Astrocyte of the spinal cord (primary cell): ENCODE measurements around the gene SLC4A8.

ENCODE experiments used
- DNase-seq: peaks from one replicate; pipeline ENCODE4 v3.0.0; 2011; ENCODE audit warnings: low read depth, low spot score
- H3K4me3 ChIP-seq: 2 replicates; pipeline ENCODE4 v1.5.1; 2011; ENCODE audit warnings: low read depth, mild to moderate bottlenecking, low read length, moderate library complexity
- CTCF ChIP-seq: IDR thresholded peaks from 2 replicates; pipeline ENCODE4 v1.5.1; 2012; ENCODE audit warnings: low read depth, mild to moderate bottlenecking, low read length, inconsistent platforms
- in situ Hi-C: cut with HindIII; loops from 2 replicates; pipeline ENCODE4 v1.10.0; 2017; ENCODE audit warnings: low sequenced_read_pairs

SLC4A8 gene

GRCh38 chr12:51395283-51396230 lies 29.1 kb upstream of the SLC4A8 start:
- DNase-seq: no peak
- no peak for TF ChIP-seq CTCF
- in situ Hi-C loops: no loop called here
- no peak overlapping the region for H3K4me3 ChIP-seq

GRCh38 chr12:51397670-51398069 lies 27.0 kb upstream of the SLC4A8 start:
- no peak for TF ChIP-seq CTCF
- in situ Hi-C loops: no loop called here
- no peak overlapping the region for H3K4me3 ChIP-seq
- no peak for DNase-seq

GRCh38 chr12:51399891-51400290 lies 24.7 kb upstream of the SLC4A8 start:
- in situ Hi-C loops: no loop called here
- DNase-seq: no peak
- no peak overlapping the region for H3K4me3 ChIP-seq
- no peak for TF ChIP-seq CTCF

- in situ Hi-C loops: no loop called here
- H3K4me3 ChIP-seq: no peak overlapping the region
- DNase-seq: no peak
- no peak for TF ChIP-seq CTCF
Measured at GRCh38 chr12:51401020-51401419, 23.6 kb upstream of the SLC4A8 start.

GRCh38 chr12:51401486-51401885 lies 23.1 kb upstream of the SLC4A8 start:
- H3K4me3 ChIP-seq: no peak overlapping the region
- no peak for DNase-seq
- TF ChIP-seq CTCF: no peak
- in situ Hi-C loops: no loop called here

- no peak overlapping the region for H3K4me3 ChIP-seq
- no peak for DNase-seq
- no peak for TF ChIP-seq CTCF
- in situ Hi-C loops: no loop called here
Measured at GRCh38 chr12:51401900-51402299, 22.7 kb upstream of the SLC4A8 start.
